ENCODE measurements around the gene RELL2.
A peak's percentile ranks its signal among the peaks of the same experiment; 100 is the strongest.

Gene RELL2

GRCh38 chr5:141636106-141636412 is 738 bp upstream of the RELL2 start:
- H3K4me3 ChIP-seq (ENCODE audit: low read length in 2 of 2) = peak overlapping the region; percentile 83 to 97
- peak overlapping the region; percentile 64 to 76 for H3K27ac ChIP-seq (ENCODE audit: low read depth in 2 of 2, low read length in 2 of 2)
- H3K9me3 ChIP-seq (ENCODE audit: control insufficient read depth in 2 of 2, low read length in 2 of 2) = no peaks in the 10 kb centered on the region
- peak overlapping the region; percentile 72 to 97 for H3K9ac ChIP-seq (ENCODE audit: low read depth in 1 of 2, low read length in 2 of 2)
- peaks cover 5 to 10% of the 10 kb centered on the region in 2 donors for H3K36me3 ChIP-seq (ENCODE audit: control insufficient read depth in 2 of 2, insufficient read depth in 2 of 2, low read length in 2 of 2)
- no peaks in the 10 kb centered on the region for H3K27me3 ChIP-seq (ENCODE audit: control insufficient read depth in 2 of 2, insufficient read depth in 2 of 2, low read length in 2 of 2)
- peaks cover 14 to 19% of the 10 kb centered on the region in 2 donors for H3K4me1 ChIP-seq (ENCODE audit: control insufficient read depth in 2 of 2, insufficient read depth in 2 of 2, low read length in 2 of 2)

GRCh38 chr5:141637123-141637766 is 448 bp downstream of the RELL2 start:
- H3K27ac ChIP-seq (ENCODE audit: low read depth in 2 of 2, low read length in 2 of 2) = peak overlapping the region; percentile 64 to 76
- H3K9ac ChIP-seq (ENCODE audit: low read depth in 1 of 2, low read length in 2 of 2) = peak overlapping the region; percentile 54 to 72
- H3K9me3 ChIP-seq (ENCODE audit: control insufficient read depth in 2 of 2, low read length in 2 of 2) = no peaks in the 10 kb centered on the region
- peaks cover 5 to 15% of the 10 kb centered on the region in 2 donors for H3K36me3 ChIP-seq (ENCODE audit: control insufficient read depth in 2 of 2, insufficient read depth in 2 of 2, low read length in 2 of 2)
- H3K27me3 ChIP-seq (ENCODE audit: control insufficient read depth in 2 of 2, insufficient read depth in 2 of 2, low read length in 2 of 2) = no peaks in the 10 kb centered on the region
- peaks cover 14 to 19% of the 10 kb centered on the region in 2 donors for H3K4me1 ChIP-seq (ENCODE audit: control insufficient read depth in 2 of 2, insufficient read depth in 2 of 2, low read length in 2 of 2)
- H3K4me3 ChIP-seq (ENCODE audit: low read length in 2 of 2) = peak overlapping the region; percentile 83 to 97

DNA sequence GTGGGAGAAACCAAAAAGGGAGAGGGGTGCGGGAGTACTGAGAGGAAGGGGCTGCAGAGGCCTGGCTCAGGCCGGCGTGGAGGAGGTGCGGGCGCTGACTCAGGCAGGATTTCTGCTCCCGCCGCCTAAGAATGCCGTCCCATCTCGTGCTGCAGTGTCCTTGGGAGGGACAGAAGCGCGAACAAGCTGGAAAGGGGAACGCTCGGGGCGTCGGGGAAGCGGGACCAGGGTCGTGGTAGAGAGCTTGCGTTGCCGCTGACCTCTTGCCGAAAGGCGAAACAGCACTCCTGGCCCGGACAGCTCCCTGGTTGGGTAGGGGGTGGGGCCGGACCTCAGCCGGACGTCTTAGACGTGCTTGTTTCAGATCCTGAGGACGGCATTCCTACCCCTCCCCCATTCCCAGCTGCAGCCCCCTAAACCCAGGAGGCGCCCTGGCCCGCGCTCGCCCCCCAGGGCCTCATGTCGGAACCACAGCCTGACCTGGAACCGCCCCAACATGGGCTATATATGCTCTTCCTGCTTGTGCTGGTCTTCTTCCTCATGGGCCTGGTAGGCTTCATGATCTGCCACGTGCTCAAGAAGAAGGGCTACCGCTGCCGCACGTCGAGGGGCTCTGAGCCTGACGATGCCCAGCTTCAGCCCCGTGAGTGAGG is 1.1 kb downstream of the RELL2 start:
- Histone ChIP-seq H3K27me3 (ENCODE audit: control insufficient read depth in 2 of 2, insufficient read depth in 2 of 2, low read length in 2 of 2) (no peaks in the 10 kb centered on the region), H3K27ac (ENCODE audit: low read depth in 2 of 2, low read length in 2 of 2) (peak overlapping the region in 1 of 2 donors; percentile 76), H3K9me3 (ENCODE audit: control insufficient read depth in 2 of 2, low read length in 2 of 2) (no peaks in the 10 kb centered on the region), H3K9ac (ENCODE audit: low read depth in 1 of 2, low read length in 2 of 2) (peak overlapping the region; percentile 49 to 72), H3K4me1 (ENCODE audit: control insufficient read depth in 2 of 2, insufficient read depth in 2 of 2, low read length in 2 of 2) (peaks cover 14 to 19% of the 10 kb centered on the region in 2 donors), H3K4me3 (ENCODE audit: low read length in 2 of 2) (peak overlapping the region; percentile 83 to 97), H3K36me3 (ENCODE audit: control insufficient read depth in 2 of 2, insufficient read depth in 2 of 2, low read length in 2 of 2) (peaks cover 0 to 13% of the 10 kb centered on the region in 2 donors)

DNA sequence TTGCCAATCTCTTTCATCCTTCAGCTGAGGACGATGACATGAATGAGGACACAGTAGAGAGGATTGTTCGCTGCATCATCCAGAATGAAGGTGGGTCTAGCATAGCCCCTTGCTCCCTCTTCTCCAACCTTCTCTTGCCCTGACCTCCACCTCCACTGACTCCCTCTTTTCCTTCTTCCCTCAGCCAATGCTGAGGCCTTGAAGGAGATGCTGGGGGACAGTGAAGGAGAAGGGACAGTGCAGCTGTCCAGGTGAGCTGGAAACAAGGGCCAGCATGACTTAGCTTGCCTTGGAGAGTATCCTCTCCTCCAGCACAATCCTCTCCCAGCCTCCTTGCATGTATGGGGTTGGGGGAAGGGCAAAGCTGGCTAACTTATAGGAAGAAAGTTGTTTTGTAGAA is 2.0 kb downstream of the RELL2 start:
- Histone ChIP-seq H3K27me3 (ENCODE audit: control insufficient read depth in 2 of 2, insufficient read depth in 2 of 2, low read length in 2 of 2) (no peaks in the 10 kb centered on the region), H3K4me3 (ENCODE audit: low read length in 2 of 2) (no peak overlapping the region), H3K27ac (ENCODE audit: low read depth in 2 of 2, low read length in 2 of 2) (no peak overlapping the region), H3K9ac (ENCODE audit: low read depth in 1 of 2, low read length in 2 of 2) (no peak overlapping the region), H3K9me3 (ENCODE audit: control insufficient read depth in 2 of 2, low read length in 2 of 2) (no peaks in the 10 kb centered on the region), H3K36me3 (ENCODE audit: control insufficient read depth in 2 of 2, insufficient read depth in 2 of 2, low read length in 2 of 2) (peaks cover 0 to 15% of the 10 kb centered on the region in 2 donors), H3K4me1 (ENCODE audit: control insufficient read depth in 2 of 2, insufficient read depth in 2 of 2, low read length in 2 of 2) (peaks cover 14 to 19% of the 10 kb centered on the region in 2 donors)

- Histone ChIP-seq H3K9me3 (ENCODE audit: control insufficient read depth in 2 of 2, low read length in 2 of 2) (no peaks in the 10 kb centered on the region), H3K36me3 (ENCODE audit: control insufficient read depth in 2 of 2, insufficient read depth in 2 of 2, low read length in 2 of 2) (peaks cover 4 to 15% of the 10 kb centered on the region in 2 donors), H3K27me3 (ENCODE audit: control insufficient read depth in 2 of 2, insufficient read depth in 2 of 2, low read length in 2 of 2) (no peaks in the 10 kb centered on the region), H3K4me1 (ENCODE audit: control insufficient read depth in 2 of 2, insufficient read depth in 2 of 2, low read length in 2 of 2) (peaks cover 14 to 19% of the 10 kb centered on the region in 2 donors), H3K9ac (ENCODE audit: low read depth in 1 of 2, low read length in 2 of 2) (no peak overlapping the region), H3K27ac (ENCODE audit: low read depth in 2 of 2, low read length in 2 of 2) (no peak overlapping the region), H3K4me3 (ENCODE audit: low read length in 2 of 2) (no peak overlapping the region)
Measured at GRCh38 chr5:141639357-141640050, 2.7 kb downstream of the RELL2 start.

DNA sequence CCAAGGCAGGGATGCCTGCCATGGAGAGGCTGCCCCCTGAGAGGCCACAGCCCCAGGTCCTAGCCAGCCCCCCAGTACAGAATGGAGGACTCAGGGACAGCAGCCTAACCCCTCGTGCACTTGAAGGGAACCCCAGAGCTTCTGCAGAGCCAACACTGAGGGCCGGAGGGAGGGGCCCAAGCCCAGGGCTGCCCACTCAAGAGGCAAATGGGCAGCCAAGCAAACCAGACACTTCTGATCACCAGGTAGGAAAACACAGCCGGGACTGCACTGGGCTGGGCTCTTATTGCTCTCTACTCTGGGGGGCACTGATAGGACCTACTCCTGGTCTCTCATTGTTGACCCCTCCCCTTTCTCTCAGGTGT is 3.2 kb downstream of the RELL2 start:
- Histone ChIP-seq H3K4me3 (ENCODE audit: low read length in 2 of 2) (no peak overlapping the region), H3K9ac (ENCODE audit: low read depth in 1 of 2, low read length in 2 of 2) (no peak overlapping the region), H3K36me3 (ENCODE audit: control insufficient read depth in 2 of 2, insufficient read depth in 2 of 2, low read length in 2 of 2) (peaks cover 8 to 15% of the 10 kb centered on the region in 2 donors), H3K27ac (ENCODE audit: low read depth in 2 of 2, low read length in 2 of 2) (no peak overlapping the region), H3K9me3 (ENCODE audit: control insufficient read depth in 2 of 2, low read length in 2 of 2) (no peaks in the 10 kb centered on the region), H3K4me1 (ENCODE audit: control insufficient read depth in 2 of 2, insufficient read depth in 2 of 2, low read length in 2 of 2) (peaks cover 14 to 19% of the 10 kb centered on the region in 2 donors), H3K27me3 (ENCODE audit: control insufficient read depth in 2 of 2, insufficient read depth in 2 of 2, low read length in 2 of 2) (no peaks in the 10 kb centered on the region)

DNA sequence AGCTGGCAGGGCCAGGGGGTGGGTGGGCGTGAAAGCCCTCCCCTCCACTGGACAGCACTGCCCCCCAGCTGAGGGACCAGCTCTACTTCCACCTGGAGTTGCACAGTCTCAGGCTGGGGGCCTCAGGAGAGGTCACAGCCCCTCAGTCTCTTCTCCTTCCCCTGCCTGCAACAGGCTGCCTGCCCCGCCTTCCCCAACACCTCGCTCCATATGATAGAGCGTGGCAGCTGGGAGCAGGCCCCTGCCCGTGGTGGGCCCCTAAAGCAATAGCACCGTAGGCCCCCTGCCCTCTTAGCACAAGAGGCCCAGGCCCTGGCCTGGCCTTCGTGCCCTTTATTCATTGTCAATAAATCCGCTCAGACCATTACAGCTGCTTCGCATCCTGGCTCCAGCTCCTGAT is 3.9 kb downstream of the RELL2 start:
- no peaks in the 10 kb centered on the region for H3K9me3 ChIP-seq (ENCODE audit: control insufficient read depth in 2 of 2, low read length in 2 of 2)
- H3K4me1 ChIP-seq (ENCODE audit: control insufficient read depth in 2 of 2, insufficient read depth in 2 of 2, low read length in 2 of 2) = peaks cover 10 to 15% of the 10 kb centered on the region in 2 donors
- H3K27ac ChIP-seq (ENCODE audit: low read depth in 2 of 2, low read length in 2 of 2) = no peak overlapping the region
- H3K36me3 ChIP-seq (ENCODE audit: control insufficient read depth in 2 of 2, insufficient read depth in 2 of 2, low read length in 2 of 2) = peaks cover 9 to 20% of the 10 kb centered on the region in 2 donors
- H3K4me3 ChIP-seq (ENCODE audit: low read length in 2 of 2) = no peak overlapping the region
- H3K27me3 ChIP-seq (ENCODE audit: control insufficient read depth in 2 of 2, insufficient read depth in 2 of 2, low read length in 2 of 2) = no peaks in the 10 kb centered on the region
- no peak overlapping the region for H3K9ac ChIP-seq (ENCODE audit: low read depth in 1 of 2, low read length in 2 of 2)

GRCh38 chr5:141641634-141642267 is 5.0 kb downstream of the RELL2 start:
- Histone ChIP-seq H3K36me3 (ENCODE audit: control insufficient read depth in 2 of 2, insufficient read depth in 2 of 2, low read length in 2 of 2) (peaks cover 13 to 25% of the 10 kb centered on the region in 2 donors), H3K4me3 (ENCODE audit: low read length in 2 of 2) (no peak overlapping the region), H3K9me3 (ENCODE audit: control insufficient read depth in 2 of 2, low read length in 2 of 2) (no peaks in the 10 kb centered on the region), H3K27ac (ENCODE audit: low read depth in 2 of 2, low read length in 2 of 2) (no peak overlapping the region), H3K4me1 (ENCODE audit: control insufficient read depth in 2 of 2, insufficient read depth in 2 of 2, low read length in 2 of 2) (peaks cover 6 to 9% of the 10 kb centered on the region in 2 donors), H3K9ac (ENCODE audit: low read depth in 1 of 2, low read length in 2 of 2) (no peak overlapping the region), H3K27me3 (ENCODE audit: control insufficient read depth in 2 of 2, insufficient read depth in 2 of 2, low read length in 2 of 2) (no peaks in the 10 kb centered on the region)

GRCh38 chr5:141646026-141646425 is 9.2 kb downstream of the RELL2 start:
- H3K27ac ChIP-seq (ENCODE audit: low read depth in 2 of 2, low read length in 2 of 2) = no peak overlapping the region
- no peak overlapping the region for H3K9ac ChIP-seq (ENCODE audit: low read depth in 1 of 2, low read length in 2 of 2)
- peaks cover 13 to 27% of the 10 kb centered on the region in 2 donors for H3K36me3 ChIP-seq (ENCODE audit: control insufficient read depth in 2 of 2, insufficient read depth in 2 of 2, low read length in 2 of 2)
- peaks cover 2 to 4% of the 10 kb centered on the region in 2 donors for H3K4me1 ChIP-seq (ENCODE audit: control insufficient read depth in 2 of 2, insufficient read depth in 2 of 2, low read length in 2 of 2)
- no peaks in the 10 kb centered on the region for H3K27me3 ChIP-seq (ENCODE audit: control insufficient read depth in 2 of 2, insufficient read depth in 2 of 2, low read length in 2 of 2)
- no peaks in the 10 kb centered on the region for H3K9me3 ChIP-seq (ENCODE audit: control insufficient read depth in 2 of 2, low read length in 2 of 2)
- no peak overlapping the region for H3K4me3 ChIP-seq (ENCODE audit: low read length in 2 of 2)

- H3K4me1 ChIP-seq (ENCODE audit: control insufficient read depth in 2 of 2, insufficient read depth in 2 of 2, low read length in 2 of 2) = peaks cover 5 to 7% of the 10 kb centered on the region in 2 donors
- H3K9ac ChIP-seq (ENCODE audit: low read depth in 1 of 2, low read length in 2 of 2) = no peak overlapping the region
- no peak overlapping the region for H3K4me3 ChIP-seq (ENCODE audit: low read length in 2 of 2)
- no peaks in the 10 kb centered on the region for H3K9me3 ChIP-seq (ENCODE audit: control insufficient read depth in 2 of 2, low read length in 2 of 2)
- H3K36me3 ChIP-seq (ENCODE audit: control insufficient read depth in 2 of 2, insufficient read depth in 2 of 2, low read length in 2 of 2) = peaks cover 13 to 18% of the 10 kb centered on the region in 2 donors
- H3K27me3 ChIP-seq (ENCODE audit: control insufficient read depth in 2 of 2, insufficient read depth in 2 of 2, low read length in 2 of 2) = no peaks in the 10 kb centered on the region
- no peak overlapping the region for H3K27ac ChIP-seq (ENCODE audit: low read depth in 2 of 2, low read length in 2 of 2)
Measured at GRCh38 chr5:141647242-141647641, 10.4 kb downstream of the RELL2 start.
